ENCODE data around the gene GLOD4. TPM values are rescaled to one million over a fixed set of nuclear protein-coding genes. Genes with fewer than 3 reads are reported as not detected.

Gene GLOD4
- total RNA-seq, 1 experiment from 2014 or later: 69.7 TPM

DNA sequence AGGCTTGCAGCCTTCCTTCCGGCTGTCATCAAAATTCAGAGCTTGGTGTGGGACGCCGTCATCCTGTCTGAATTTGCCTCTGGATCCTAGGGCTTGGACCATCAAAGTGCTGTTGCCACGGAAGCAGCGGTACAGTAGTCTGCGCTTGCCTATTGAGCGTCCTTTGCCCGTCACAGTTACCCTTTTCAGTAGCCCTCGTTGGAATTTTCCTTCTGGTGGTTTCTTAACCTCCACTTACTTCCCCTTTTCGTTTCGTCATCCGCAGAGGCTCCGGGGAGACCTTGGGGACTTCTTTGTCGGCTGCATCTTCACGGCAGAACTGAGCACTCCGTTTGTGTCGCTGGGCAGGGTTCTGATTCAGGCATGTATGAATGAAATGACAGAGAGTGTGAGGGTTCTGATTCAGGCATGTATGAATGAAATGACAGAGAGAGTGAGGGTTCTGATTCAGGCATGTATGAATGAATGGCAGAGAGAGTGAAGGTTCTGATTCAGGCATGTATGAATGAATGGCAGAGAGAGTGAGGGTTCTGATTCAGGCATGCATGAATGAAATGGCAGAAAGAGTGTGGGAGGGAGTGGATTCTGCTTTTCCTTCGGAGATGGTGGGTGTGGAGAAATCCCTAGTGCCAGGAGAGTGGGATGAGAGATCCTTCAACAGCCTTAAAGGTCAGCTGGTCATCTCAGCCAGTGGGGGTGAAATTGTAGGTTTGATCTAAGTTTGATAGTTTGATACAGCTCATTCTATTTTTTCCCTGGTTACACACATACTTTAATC, 41.7 kb downstream of the GLOD4 start:
- ChIA-PET CTCF (no interaction called here), POLR2A (no interaction called here)
- no peak overlapping the region for H3K4me3 ChIP-seq (ENCODE audit: low read depth, low read length)
- Mint-ChIP-seq H3K36me3 (ENCODE audit: insufficient read depth, unreplicated experiment) (peaks cover 32% of the 10 kb centered on the region), H3K27me3 (ENCODE audit: insufficient read depth, unreplicated experiment) (no peaks in the 10 kb centered on the region), H3K4me1 (ENCODE audit: low read depth, unreplicated experiment) (no peaks in the 10 kb centered on the region), H3K9me3 (ENCODE audit: unreplicated experiment) (no peaks in the 10 kb centered on the region), H3K4me3 (ENCODE audit: unreplicated experiment) (no peak overlapping the region), H3K27ac (ENCODE audit: unreplicated experiment) (no peak overlapping the region)
- H3K4me1 ChIP-seq: no peaks in the 10 kb centered on the region
- H3K27me3 ChIP-seq (replicated peaks; ENCODE audit: control insufficient read depth, insufficient read depth, low read length): no peaks in the 10 kb centered on the region
- DNase-seq: no peak
- no peaks in the 10 kb centered on the region for H3K9me3 ChIP-seq
- intact Hi-C loops (cut with micrococcal nuclease; ENCODE audit: unreplicated experiment): no loop called here
- no peaks in the 10 kb centered on the region for H3K36me3 ChIP-seq (ENCODE audit: control insufficient read depth, insufficient read depth, low read length)
- BruUV-seq (replicated peaks): no TSS peak
- TF ChIP-seq CTCF (IDR thresholded peaks at IDR 0.05; ENCODE audit: insufficient read depth in 1 of 2, low read depth in 1 of 2, low read length in 1 of 2, severe bottlenecking in 1 of 2, unreplicated experiment in 1 of 2): no peak

DNA sequence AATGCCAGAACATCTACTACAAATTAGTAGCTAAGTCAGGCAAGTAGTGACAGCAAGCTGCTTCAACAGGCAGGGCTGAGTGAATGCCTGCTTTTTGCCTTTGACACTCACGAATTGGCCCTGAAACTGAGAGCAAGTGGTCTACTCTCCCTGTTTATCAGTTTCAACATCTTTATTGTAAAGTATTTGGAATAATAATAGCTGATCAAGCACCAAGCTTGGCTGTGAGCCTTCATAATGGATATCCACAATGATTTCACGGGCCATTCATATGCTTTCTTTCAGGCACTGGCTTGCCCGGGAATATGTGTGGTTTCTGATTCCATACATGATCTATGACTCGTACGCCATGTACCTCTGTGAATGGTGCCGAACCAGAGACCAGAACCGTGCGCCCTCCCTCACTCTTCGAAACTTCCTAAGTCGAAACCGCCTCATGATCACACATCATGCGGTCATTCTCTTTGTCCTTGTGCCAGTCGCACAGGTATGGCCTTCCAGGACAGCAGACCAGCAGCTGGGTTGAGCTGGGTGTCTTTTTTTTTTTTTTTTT, 44.4 kb downstream of the GLOD4 start:
- Histone ChIP-seq H3K27me3 (replicated peaks; ENCODE audit: control insufficient read depth, insufficient read depth, low read length) (no peaks in the 10 kb centered on the region), H3K9me3 (no peaks in the 10 kb centered on the region), H3K4me1 (no peaks in the 10 kb centered on the region), H3K36me3 (ENCODE audit: control insufficient read depth, insufficient read depth, low read length) (no peaks in the 10 kb centered on the region), H3K4me3 (ENCODE audit: low read depth, low read length) (no peak overlapping the region)
- CTCF ChIA-PET: no interaction called here
- Mint-ChIP-seq H3K36me3 (ENCODE audit: insufficient read depth, unreplicated experiment) (peaks cover 32% of the 10 kb centered on the region), H3K9me3 (ENCODE audit: unreplicated experiment) (no peaks in the 10 kb centered on the region), H3K4me3 (ENCODE audit: unreplicated experiment) (no peak overlapping the region), H3K27me3 (ENCODE audit: insufficient read depth, unreplicated experiment) (no peaks in the 10 kb centered on the region), H3K4me1 (ENCODE audit: low read depth, unreplicated experiment) (no peaks in the 10 kb centered on the region), H3K27ac (ENCODE audit: unreplicated experiment) (no peak overlapping the region)
- BruUV-seq (replicated peaks): no TSS peak
- POLR2A ChIA-PET: no interaction called here
- DNase-seq: no peak
- intact Hi-C loops (cut with micrococcal nuclease; ENCODE audit: unreplicated experiment): no loop called here
- no peak for TF ChIP-seq CTCF (IDR thresholded peaks at IDR 0.05; ENCODE audit: insufficient read depth in 1 of 2, low read depth in 1 of 2, low read length in 1 of 2, severe bottlenecking in 1 of 2, unreplicated experiment in 1 of 2)

DNA sequence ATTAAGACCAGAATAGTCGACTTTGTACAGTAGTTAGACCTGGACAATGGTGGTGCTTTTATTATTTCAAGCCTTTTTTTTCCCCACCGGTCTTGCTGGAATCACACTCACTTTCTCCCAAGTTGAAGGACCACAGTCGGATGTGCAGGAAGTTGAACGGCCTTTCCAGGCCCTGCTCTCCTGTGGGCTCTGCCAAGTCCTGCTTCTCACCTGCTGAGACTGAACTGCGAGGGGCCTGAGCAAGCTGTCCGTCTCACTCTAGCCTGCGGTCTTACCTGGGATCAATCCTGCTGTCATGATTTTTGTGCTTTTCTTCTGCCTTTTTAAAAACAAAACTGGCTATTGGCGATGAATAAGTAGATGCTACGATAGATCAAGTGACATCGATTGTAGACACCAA, 48.3 kb downstream of the GLOD4 start:
- H3K4me1 Mint-ChIP-seq (ENCODE audit: low read depth, unreplicated experiment): no peaks in the 10 kb centered on the region
- Histone ChIP-seq H3K27me3 (replicated peaks; ENCODE audit: control insufficient read depth, insufficient read depth, low read length) (no peaks in the 10 kb centered on the region), H3K4me1 (no peaks in the 10 kb centered on the region), H3K4me3 (ENCODE audit: low read depth, low read length) (peak overlapping the region; percentile 61), H3K36me3 (ENCODE audit: control insufficient read depth, insufficient read depth, low read length) (no peaks in the 10 kb centered on the region), H3K9me3 (no peaks in the 10 kb centered on the region)
- no peaks in the 10 kb centered on the region for H3K9me3 Mint-ChIP-seq (ENCODE audit: unreplicated experiment)
- H3K36me3 Mint-ChIP-seq (ENCODE audit: insufficient read depth, unreplicated experiment): peaks cover 27% of the 10 kb centered on the region
- peak overlapping the region; percentile 81 for H3K4me3 Mint-ChIP-seq (ENCODE audit: unreplicated experiment)
- H3K27ac Mint-ChIP-seq (ENCODE audit: unreplicated experiment): no peak overlapping the region
- H3K27me3 Mint-ChIP-seq (ENCODE audit: insufficient read depth, unreplicated experiment): no peaks in the 10 kb centered on the region
- no TSS peak for BruUV-seq (replicated peaks)
- intact Hi-C loops (cut with micrococcal nuclease; ENCODE audit: unreplicated experiment): no loop called here
- ChIA-PET CTCF (no interaction called here), POLR2A (no interaction called here)
- no peak for DNase-seq
- TF ChIP-seq CTCF (IDR thresholded peaks at IDR 0.05; ENCODE audit: insufficient read depth in 1 of 2, low read depth in 1 of 2, low read length in 1 of 2, severe bottlenecking in 1 of 2, unreplicated experiment in 1 of 2): no peak

Data from Caco-2 (cell line).